Measurements from ENCODE around the gene FBXL19. TPM values are rescaled to one million over a fixed set of nuclear protein-coding genes. Genes with fewer than 3 reads are reported as not detected.

FBXL19 gene
- total RNA-seq (2014; rRNA removed; shearing (Covaris generic); ENCODE audit: low replicate concordance): 24.5 and 59.5 TPM in 2 replicates

- peak within 1 kb of the TSS; percentile 82 for H3K4me3 ChIP-seq (ENCODE audit: low read length)
- peak within 1 kb of the TSS; percentile 78 for H3K9ac ChIP-seq (ENCODE audit: low read length)
- no peaks in the 10 kb centered on the region for H3K36me3 ChIP-seq (ENCODE audit: insufficient read depth, low read length)
- H3K27ac ChIP-seq (ENCODE audit: low read length): peak within 1 kb of the TSS; percentile 75
- no peaks in the 10 kb centered on the region for H3K9me2 ChIP-seq (replicated peaks; ENCODE audit: insufficient read depth, low read length)
- H3K27me3 ChIP-seq (ENCODE audit: low read length): no peaks in the 10 kb centered on the region
- no peaks in the 10 kb centered on the region for H4K20me1 ChIP-seq (ENCODE audit: insufficient read depth, low read depth, low read length)
- peaks cover 14% of the 10 kb centered on the region for H3K79me2 ChIP-seq (ENCODE audit: low read length)
- peak within 1 kb of the TSS; percentile 87 for H3K4me2 ChIP-seq (ENCODE audit: low read depth, low read length, poor library complexity, severe bottlenecking)
- no peaks in the 10 kb centered on the region for H3K9me3 ChIP-seq (ENCODE audit: low read length)
- peak within 1 kb of the TSS; percentile 84; the same call in 1 of the 2 replicates for H2AFZ ChIP-seq (ENCODE audit: low read length)
- DNase-seq: no peak
- H3K4me1 ChIP-seq (ENCODE audit: low read length): peaks cover 22% of the 10 kb centered on the region
Observed at GRCh38 chr16:30923554-30924075, at the start of gene FBXL19. TSS of gene FBXL19 (plus strand) at chr16:30923572. CDS start at chr16:30925755, 2,183 bp downstream.

DNA sequence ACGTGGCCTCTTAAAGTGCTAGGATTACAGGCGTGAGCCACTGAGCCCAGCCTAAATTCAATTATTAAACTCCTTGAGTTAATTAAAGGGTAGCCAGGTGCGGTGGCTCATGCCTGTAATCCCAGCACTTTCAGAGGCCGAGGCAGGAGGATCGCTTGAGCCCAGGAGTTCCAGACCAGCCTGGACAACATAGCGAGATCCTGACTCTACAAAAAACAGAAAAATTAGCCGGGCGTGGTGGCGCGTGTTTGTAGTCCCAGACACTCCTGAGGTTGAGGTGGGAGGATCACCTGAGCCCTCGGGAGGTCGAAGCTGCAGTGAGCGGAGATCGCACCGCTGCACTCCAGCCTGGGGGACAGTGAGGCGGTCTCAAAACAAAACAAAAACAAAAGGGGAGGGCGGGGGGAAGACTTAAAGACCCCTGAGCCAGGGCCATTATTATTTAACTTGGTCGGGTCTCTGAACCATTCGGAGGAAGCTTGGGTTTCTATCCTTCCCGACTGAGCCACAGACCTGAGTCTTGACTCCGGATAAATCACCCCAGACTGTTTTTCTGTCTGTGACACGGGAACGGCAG, 49.0 kb upstream of the FBXL19 start:
- H3K9ac ChIP-seq (ENCODE audit: low read length): peak overlapping the region; percentile 88
- H3K36me3 ChIP-seq (ENCODE audit: insufficient read depth, low read length): no peaks in the 10 kb centered on the region
- H3K4me3 ChIP-seq (ENCODE audit: low read length): peak overlapping the region; percentile 94
- no peak for DNase-seq
- peaks cover 31% of the 10 kb centered on the region for H3K4me1 ChIP-seq (ENCODE audit: low read length)
- no peaks in the 10 kb centered on the region for H3K27me3 ChIP-seq (ENCODE audit: low read length)
- H4K20me1 ChIP-seq (ENCODE audit: insufficient read depth, low read depth, low read length): no peaks in the 10 kb centered on the region
- peak overlapping the region; percentile 46; the same call in 1 of the 2 replicates for H3K27ac ChIP-seq (ENCODE audit: low read length)
- H3K9me3 ChIP-seq (ENCODE audit: low read length): no peaks in the 10 kb centered on the region
- peak overlapping the region; percentile 85 for H3K4me2 ChIP-seq (ENCODE audit: low read depth, low read length, poor library complexity, severe bottlenecking)
- no peaks in the 10 kb centered on the region for H3K9me2 ChIP-seq (replicated peaks; ENCODE audit: insufficient read depth, low read length)
- peaks cover 29% of the 10 kb centered on the region for H3K79me2 ChIP-seq (ENCODE audit: low read length)
- H2AFZ ChIP-seq (ENCODE audit: low read length): no peak overlapping the region

- H3K4me1 ChIP-seq (ENCODE audit: low read length): peaks cover 31% of the 10 kb centered on the region
- peak overlapping the region; percentile 65; the same call in 1 of the 2 replicates for H2AFZ ChIP-seq (ENCODE audit: low read length)
- H3K4me2 ChIP-seq (ENCODE audit: low read depth, low read length, poor library complexity, severe bottlenecking): peak overlapping the region; percentile 85
- H3K27ac ChIP-seq (ENCODE audit: low read length): peak overlapping the region; percentile 72
- H3K9me3 ChIP-seq (ENCODE audit: low read length): no peaks in the 10 kb centered on the region
- H4K20me1 ChIP-seq (ENCODE audit: insufficient read depth, low read depth, low read length): no peaks in the 10 kb centered on the region
- H3K79me2 ChIP-seq (ENCODE audit: low read length): peaks cover 29% of the 10 kb centered on the region
- peak overlapping the region; percentile 94 for H3K4me3 ChIP-seq (ENCODE audit: low read length)
- no peaks in the 10 kb centered on the region for H3K36me3 ChIP-seq (ENCODE audit: insufficient read depth, low read length)
- peak; percentile 97 for DNase-seq
- H3K9me2 ChIP-seq (replicated peaks; ENCODE audit: insufficient read depth, low read length): no peaks in the 10 kb centered on the region
- H3K9ac ChIP-seq (ENCODE audit: low read length): peak overlapping the region; percentile 88
- no peaks in the 10 kb centered on the region for H3K27me3 ChIP-seq (ENCODE audit: low read length)
Observed at GRCh38 chr16:30874821-30875717, 48.3 kb upstream of the FBXL19 start.

DNA sequence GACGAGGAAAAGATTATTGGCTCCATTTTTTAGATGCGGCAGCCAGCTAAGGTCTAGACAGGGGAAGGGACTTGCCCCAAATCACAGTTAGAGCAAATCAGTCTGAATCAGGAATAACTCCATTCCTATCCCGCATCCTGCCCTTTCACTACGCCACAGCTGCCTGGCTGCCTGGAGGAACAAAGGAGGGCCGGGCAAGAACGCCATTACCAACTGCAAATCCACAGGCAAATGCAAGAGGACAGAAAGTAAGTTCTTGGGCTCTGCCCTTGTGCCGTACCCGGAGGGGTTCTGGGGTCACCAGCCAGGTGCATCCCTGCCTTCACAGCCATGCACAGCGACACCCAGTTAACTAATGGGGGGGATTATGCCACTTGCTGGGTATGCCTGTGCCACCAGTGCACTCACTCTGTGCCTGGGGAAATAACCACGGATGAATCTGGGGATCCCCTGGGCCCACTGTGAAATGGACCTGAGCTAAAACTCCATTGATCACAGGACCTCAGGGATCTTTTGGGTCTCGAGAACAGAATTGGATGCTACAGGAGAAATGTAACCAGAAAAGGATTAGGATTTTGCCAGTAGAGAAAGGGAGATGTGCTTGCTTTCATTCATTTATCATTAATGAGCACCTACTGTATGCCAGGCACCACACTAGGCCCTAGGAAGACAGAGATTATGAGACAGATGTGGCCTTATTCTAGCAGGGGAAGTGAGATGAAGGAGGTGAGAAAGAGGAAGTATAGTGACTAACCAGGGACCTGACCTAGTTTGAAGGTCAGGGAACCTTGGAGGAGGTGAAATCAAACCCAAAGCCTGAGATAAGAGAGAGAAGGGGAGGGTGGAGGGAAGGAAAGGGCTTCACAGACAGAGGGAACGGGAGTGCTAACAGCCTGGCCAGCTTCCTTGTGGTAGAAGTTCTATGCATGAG, 47.2 kb upstream of the FBXL19 start:
- peaks cover 31% of the 10 kb centered on the region for H3K4me1 ChIP-seq (ENCODE audit: low read length)
- H3K4me2 ChIP-seq (ENCODE audit: low read depth, low read length, poor library complexity, severe bottlenecking): peak overlapping the region; percentile 85
- H2AFZ ChIP-seq (ENCODE audit: low read length): no peak overlapping the region; the same call in 1 of the 2 replicates
- no peaks in the 10 kb centered on the region for H3K9me3 ChIP-seq (ENCODE audit: low read length)
- H3K27ac ChIP-seq (ENCODE audit: low read length): peak overlapping the region; percentile 72
- peaks cover 29% of the 10 kb centered on the region for H3K79me2 ChIP-seq (ENCODE audit: low read length)
- DNase-seq: peak; percentile 86
- H3K9me2 ChIP-seq (replicated peaks; ENCODE audit: insufficient read depth, low read length): no peaks in the 10 kb centered on the region
- peak overlapping the region; percentile 88 for H3K9ac ChIP-seq (ENCODE audit: low read length)
- no peaks in the 10 kb centered on the region for H3K27me3 ChIP-seq (ENCODE audit: low read length)
- H3K4me3 ChIP-seq (ENCODE audit: low read length): peak overlapping the region; percentile 94
- no peaks in the 10 kb centered on the region for H3K36me3 ChIP-seq (ENCODE audit: insufficient read depth, low read length)
- no peaks in the 10 kb centered on the region for H4K20me1 ChIP-seq (ENCODE audit: insufficient read depth, low read depth, low read length)

DNA sequence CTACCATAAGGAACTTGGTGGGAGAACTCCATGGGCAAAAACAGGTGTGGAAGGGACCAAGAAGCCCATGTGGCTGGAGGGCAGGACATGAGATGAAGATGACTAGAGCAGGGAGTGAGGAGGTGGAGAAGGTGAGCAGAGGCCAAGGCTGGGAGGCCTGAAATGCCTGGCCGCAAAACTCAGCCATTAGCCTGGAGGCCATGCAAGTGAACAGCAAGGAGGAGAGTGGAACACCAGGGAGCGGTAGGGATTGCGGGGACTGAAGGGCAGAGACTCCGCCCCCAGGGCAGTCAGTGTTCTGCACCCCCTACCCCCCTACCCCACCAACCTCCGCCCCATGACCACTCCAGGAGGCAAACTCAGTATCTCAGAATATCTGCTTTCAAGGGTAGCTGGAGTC, 46.5 kb upstream of the FBXL19 start:
- peak overlapping the region; percentile 88 for H3K9ac ChIP-seq (ENCODE audit: low read length)
- H2AFZ ChIP-seq (ENCODE audit: low read length): no peak overlapping the region

DNA sequence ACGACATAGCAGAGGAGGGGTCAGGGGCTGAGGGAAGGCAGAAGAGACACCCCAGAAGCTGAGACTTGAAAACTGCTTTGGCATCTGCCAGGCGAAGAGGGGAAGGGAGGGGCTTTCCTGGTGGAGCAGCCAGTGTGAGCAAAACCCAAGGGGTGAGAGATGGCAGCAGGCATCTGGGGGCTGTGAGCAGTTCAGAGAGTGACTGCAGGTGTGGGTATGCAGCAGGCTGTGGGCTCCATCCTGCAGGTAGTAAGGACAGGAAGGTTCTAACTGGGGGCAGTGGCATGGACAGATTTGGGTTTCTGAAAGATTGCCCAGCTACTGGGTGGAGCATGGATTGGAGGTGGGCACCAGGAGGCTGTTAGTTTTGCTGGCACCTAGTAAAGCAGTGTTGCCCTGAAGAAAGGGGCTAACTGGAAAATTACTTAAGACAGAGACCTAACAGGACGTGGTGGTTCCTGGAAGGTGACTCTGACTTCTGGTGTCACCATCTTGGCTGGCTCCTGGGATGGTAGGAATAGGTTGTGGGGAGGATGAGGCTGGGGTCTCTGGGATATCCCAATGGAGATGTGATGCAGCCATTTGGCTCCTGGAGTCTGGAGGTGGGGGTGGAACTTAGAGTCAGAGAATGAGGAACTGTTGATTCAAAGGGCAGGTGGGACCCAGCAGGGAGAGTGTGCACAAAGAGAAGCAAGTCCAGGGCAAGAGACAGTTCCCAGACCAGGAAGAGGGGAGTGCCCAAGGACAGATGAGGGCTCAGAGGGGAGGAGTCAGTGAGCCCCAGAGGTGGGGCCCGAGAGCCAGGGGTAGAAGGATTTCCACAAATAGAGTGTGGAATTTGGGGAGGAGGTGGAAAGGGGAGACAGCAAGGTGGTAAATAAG, 40.7 kb upstream of the FBXL19 start:
- peaks cover 4% of the 10 kb centered on the region; the same call in 1 of the 2 replicates for H3K4me1 ChIP-seq (ENCODE audit: low read length)
- H3K79me2 ChIP-seq (ENCODE audit: low read length): 0 out of 2 replicates have a peak, but pooled peaks cover 2% of the 10 kb centered on the region
- peak; percentile 38 for DNase-seq
- no peaks in the 10 kb centered on the region for H3K9me3 ChIP-seq (ENCODE audit: low read length)
- H2AFZ ChIP-seq (ENCODE audit: low read length): no peak overlapping the region
- peak overlapping the region; percentile 18; the same call in 1 of the 2 replicates for H3K9ac ChIP-seq (ENCODE audit: low read length)
- no peak overlapping the region for H3K4me3 ChIP-seq (ENCODE audit: low read length)
- H4K20me1 ChIP-seq (ENCODE audit: insufficient read depth, low read depth, low read length): no peaks in the 10 kb centered on the region
- no peaks in the 10 kb centered on the region; the same call in 1 of the 2 replicates for H3K36me3 ChIP-seq (ENCODE audit: insufficient read depth, low read length)
- no peak overlapping the region for H3K27ac ChIP-seq (ENCODE audit: low read length)
- no peak overlapping the region for H3K4me2 ChIP-seq (ENCODE audit: low read depth, low read length, poor library complexity, severe bottlenecking)
- H3K9me2 ChIP-seq (replicated peaks; ENCODE audit: insufficient read depth, low read length): no peaks in the 10 kb centered on the region
- no peaks in the 10 kb centered on the region for H3K27me3 ChIP-seq (ENCODE audit: low read length)

More for the DNA sequence above, 46.5 kb upstream of the FBXL19 start:
- Histone ChIP-seq H3K9me3 (ENCODE audit: low read length) (no peaks in the 10 kb centered on the region), H3K4me3 (ENCODE audit: low read length) (peak overlapping the region; percentile 94), H3K79me2 (ENCODE audit: low read length) (peaks cover 29% of the 10 kb centered on the region), H4K20me1 (ENCODE audit: insufficient read depth, low read depth, low read length) (no peaks in the 10 kb centered on the region), H3K36me3 (ENCODE audit: insufficient read depth, low read length) (no peaks in the 10 kb centered on the region), H3K9me2 (replicated peaks; ENCODE audit: insufficient read depth, low read length) (no peaks in the 10 kb centered on the region), H3K4me1 (ENCODE audit: low read length) (peaks cover 31% of the 10 kb centered on the region), H3K27ac (ENCODE audit: low read length) (peak overlapping the region; percentile 72), H3K4me2 (ENCODE audit: low read depth, low read length, poor library complexity, severe bottlenecking) (peak overlapping the region; percentile 85), H3K27me3 (ENCODE audit: low read length) (no peaks in the 10 kb centered on the region)
- peak; percentile 37 for DNase-seq

DNA sequence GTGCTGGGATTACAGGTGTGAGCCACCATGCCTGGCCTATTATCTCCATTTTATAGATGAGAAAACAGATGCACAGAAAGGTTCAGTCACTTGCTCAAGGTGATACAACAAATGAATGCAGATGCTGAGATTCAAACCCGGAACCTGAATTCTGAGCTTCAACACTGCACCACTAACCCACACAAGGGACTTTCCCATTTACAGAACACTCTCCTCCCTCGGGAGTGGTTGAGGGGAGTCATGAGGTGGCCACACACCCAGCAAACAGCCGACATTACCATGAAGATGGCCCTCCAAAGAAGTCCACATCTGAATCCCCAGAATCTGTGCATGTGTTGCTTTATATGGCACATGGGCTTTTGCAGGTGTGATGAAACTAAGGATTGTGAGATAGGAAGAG, 38.6 kb upstream of the FBXL19 start:
- H2AFZ ChIP-seq (ENCODE audit: low read length): no peak overlapping the region
- no peaks in the 10 kb centered on the region for H4K20me1 ChIP-seq (ENCODE audit: insufficient read depth, low read depth, low read length)
- H3K27me3 ChIP-seq (ENCODE audit: low read length): no peaks in the 10 kb centered on the region
- no peaks in the 10 kb centered on the region for H3K9me3 ChIP-seq (ENCODE audit: low read length)
- no peaks in the 10 kb centered on the region; the same call in 1 of the 2 replicates for H3K36me3 ChIP-seq (ENCODE audit: insufficient read depth, low read length)
- H3K9me2 ChIP-seq (replicated peaks; ENCODE audit: insufficient read depth, low read length): no peaks in the 10 kb centered on the region
- H3K4me1 ChIP-seq (ENCODE audit: low read length): peaks cover 4% of the 10 kb centered on the region; the same call in 1 of the 2 replicates
- DNase-seq: peak; percentile 38
- H3K4me3 ChIP-seq (ENCODE audit: low read length): no peak overlapping the region
- H3K9ac ChIP-seq (ENCODE audit: low read length): no peak overlapping the region
- no peaks in the 10 kb centered on the region for H3K79me2 ChIP-seq (ENCODE audit: low read length)
- H3K4me2 ChIP-seq (ENCODE audit: low read depth, low read length, poor library complexity, severe bottlenecking): no peak overlapping the region
- no peak overlapping the region for H3K27ac ChIP-seq (ENCODE audit: low read length)
